ENCODE measurements around the gene PHC3.
A peak's percentile ranks its signal among the peaks of the same experiment; 100 is the strongest.

The PHC3 gene

DNA sequence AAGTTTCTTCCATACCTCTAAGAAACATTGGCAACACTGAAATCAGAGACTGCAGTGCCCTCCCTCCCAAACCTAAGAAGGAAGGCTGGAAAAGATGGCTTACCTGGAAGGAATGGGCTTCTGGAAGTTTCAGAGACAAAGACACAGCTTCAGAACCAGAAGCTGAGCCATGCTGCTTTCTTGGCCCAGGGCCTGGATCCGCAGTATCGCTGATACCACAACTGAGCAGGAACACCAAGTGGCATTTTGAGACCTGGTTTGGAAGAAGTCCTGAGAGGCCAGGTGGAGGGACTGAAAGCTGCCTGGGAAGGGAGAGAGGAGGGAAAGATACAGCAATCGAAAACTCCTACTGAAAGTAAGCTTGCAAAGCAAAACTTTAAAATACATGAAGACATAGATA, 124.0 kb downstream of the PHC3 start:
- H3K27me3 ChIP-seq (ENCODE audit: insufficient read depth, low read depth, severe bottlenecking) = no peaks in the 10 kb centered on the region
- TF ChIP-seq, protein P1, sequence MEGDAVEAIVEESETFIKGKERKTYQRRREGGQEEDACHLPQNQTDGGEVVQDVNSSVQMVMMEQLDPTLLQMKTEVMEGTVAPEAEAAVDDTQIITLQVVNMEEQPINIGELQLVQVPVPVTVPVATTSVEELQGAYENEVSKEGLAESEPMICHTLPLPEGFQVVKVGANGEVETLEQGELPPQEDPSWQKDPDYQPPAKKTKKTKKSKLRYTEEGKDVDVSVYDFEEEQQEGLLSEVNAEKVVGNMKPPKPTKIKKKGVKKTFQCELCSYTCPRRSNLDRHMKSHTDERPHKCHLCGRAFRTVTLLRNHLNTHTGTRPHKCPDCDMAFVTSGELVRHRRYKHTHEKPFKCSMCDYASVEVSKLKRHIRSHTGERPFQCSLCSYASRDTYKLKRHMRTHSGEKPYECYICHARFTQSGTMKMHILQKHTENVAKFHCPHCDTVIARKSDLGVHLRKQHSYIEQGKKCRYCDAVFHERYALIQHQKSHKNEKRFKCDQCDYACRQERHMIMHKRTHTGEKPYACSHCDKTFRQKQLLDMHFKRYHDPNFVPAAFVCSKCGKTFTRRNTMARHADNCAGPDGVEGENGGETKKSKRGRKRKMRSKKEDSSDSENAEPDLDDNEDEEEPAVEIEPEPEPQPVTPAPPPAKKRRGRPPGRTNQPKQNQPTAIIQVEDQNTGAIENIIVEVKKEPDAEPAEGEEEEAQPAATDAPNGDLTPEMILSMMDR (IDR thresholded peaks at IDR 0.05; ENCODE audit: low read depth, low read length) = no peak
- H3K36me3 ChIP-seq = no peaks in the 10 kb centered on the region
- H3K27ac ChIP-seq = no peak overlapping the region
- DNase-seq = no peak
- H3K9me3 ChIP-seq (ENCODE audit: severe bottlenecking) = no peaks in the 10 kb centered on the region
- H3K4me3 ChIP-seq (ENCODE audit: low read depth, low read length) = no peak overlapping the region

DNA sequence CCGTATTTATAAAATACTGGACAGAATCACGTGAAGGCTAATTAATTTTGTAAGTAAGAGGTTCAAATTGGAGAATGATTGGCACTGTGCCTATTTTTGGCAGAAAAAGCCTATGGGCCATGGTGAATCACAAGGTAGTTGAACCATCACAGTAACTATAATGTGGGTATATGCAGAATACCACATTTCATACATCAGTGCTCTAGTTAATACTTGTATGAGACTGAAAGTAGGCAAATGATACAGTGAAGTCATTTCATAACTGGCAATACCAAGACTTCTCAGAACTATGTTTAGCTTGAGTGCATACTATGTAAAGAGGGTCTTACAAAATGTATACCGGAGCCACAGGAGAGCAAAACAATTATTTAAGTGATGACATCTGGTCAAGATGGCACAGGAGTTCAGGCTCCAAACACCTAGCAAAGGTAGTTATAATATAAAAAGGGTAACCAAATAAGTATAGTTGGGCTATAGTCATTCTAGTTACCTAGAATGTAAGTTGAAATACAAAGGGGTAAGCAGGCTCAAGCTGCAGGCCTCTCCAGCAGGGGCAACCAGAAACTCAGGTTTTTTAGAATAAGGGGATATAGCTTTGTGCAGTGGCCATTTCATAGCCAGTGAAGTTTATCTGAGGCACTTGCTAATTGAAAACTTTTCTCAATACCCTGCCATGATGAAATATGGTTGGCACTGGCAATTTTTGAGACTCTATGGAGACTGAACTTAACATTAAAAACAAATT, 124.7 kb downstream of the PHC3 start:
- Histone ChIP-seq H3K4me3 (ENCODE audit: low read depth, low read length) (no peak overlapping the region), H3K27me3 (ENCODE audit: insufficient read depth, low read depth, severe bottlenecking) (no peaks in the 10 kb centered on the region), H3K9me3 (ENCODE audit: severe bottlenecking) (no peaks in the 10 kb centered on the region), H3K27ac (no peak overlapping the region), H3K36me3 (no peaks in the 10 kb centered on the region)
- no peak for DNase-seq
- TF ChIP-seq, protein P1 (IDR thresholded peaks at IDR 0.05; ENCODE audit: low read depth, low read length) = no peak

DNA sequence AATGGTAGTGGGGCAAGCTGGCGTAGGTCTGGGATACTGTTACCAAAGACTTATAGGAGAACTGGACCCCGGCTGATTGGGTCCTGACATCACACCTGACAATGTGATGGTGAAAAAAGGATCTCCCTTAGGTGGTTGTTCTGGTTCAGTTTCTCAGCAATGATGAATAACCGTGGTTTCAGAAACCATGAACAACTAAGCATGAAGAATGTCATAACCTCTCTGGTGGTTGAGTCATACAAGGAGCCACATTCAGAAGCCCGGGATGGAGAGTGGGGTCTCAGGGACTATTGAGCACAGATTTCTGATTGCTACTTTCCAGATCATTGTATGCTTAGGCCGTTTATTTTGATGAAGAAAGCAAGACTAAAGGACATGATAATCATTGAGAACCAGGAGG, 126.3 kb downstream of the PHC3 start:
- Histone ChIP-seq H3K36me3 (no peaks in the 10 kb centered on the region), H3K9me3 (ENCODE audit: severe bottlenecking) (no peaks in the 10 kb centered on the region), H3K4me3 (ENCODE audit: low read depth, low read length) (no peak overlapping the region), H3K27ac (no peak overlapping the region), H3K27me3 (ENCODE audit: insufficient read depth, low read depth, severe bottlenecking) (no peaks in the 10 kb centered on the region)
- TF ChIP-seq, protein P1 (IDR thresholded peaks at IDR 0.05; ENCODE audit: low read depth, low read length) = no peak
- DNase-seq = no peak

DNA sequence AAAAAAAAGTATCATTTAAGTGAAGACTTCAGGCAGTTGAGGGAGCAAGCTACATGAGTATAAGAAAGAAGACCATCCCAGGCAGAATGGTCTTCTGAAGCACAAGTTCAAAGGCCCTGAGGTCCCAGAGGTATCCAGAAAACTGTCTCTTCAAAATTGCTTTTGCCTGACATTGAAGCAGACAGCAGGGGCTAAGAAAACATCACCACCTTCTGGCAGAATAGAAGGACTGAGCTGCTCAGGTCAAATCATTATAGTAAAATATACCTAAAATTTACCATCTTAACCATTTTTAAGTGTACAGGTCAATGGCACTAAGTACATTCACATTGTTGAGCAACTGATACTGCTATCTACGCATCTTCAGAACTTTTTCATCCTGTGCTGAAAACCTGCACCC, 127.3 kb downstream of the PHC3 start:
- no peak for DNase-seq
- H3K36me3 ChIP-seq = no peaks in the 10 kb centered on the region
- H3K4me3 ChIP-seq (ENCODE audit: low read depth, low read length) = no peak overlapping the region
- TF ChIP-seq, protein P1 (IDR thresholded peaks at IDR 0.05; ENCODE audit: low read depth, low read length) = peak; percentile 28
- no peaks in the 10 kb centered on the region for H3K27me3 ChIP-seq (ENCODE audit: insufficient read depth, low read depth, severe bottlenecking)
- H3K9me3 ChIP-seq (ENCODE audit: severe bottlenecking) = no peaks in the 10 kb centered on the region
- H3K27ac ChIP-seq = no peak overlapping the region

DNA sequence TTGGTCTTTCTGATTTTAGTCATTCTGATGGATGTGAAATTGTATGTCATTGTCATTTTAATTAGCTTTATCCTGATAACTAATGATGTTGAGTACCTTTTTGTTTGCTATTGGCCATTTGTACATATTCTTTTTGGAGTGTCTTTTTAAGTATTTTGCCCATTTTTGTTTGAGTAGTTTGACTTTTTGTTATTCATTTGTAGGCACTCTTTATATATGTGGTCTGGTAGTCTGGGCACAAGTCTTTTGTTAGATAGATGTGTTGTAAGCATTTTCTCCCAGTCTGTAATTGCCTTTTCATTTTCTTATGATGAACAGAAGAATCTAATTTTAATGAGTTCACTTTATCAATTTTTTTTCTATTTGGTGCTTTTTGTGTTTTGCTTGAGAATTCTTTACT, 129.1 kb downstream of the PHC3 start:
- Histone ChIP-seq H3K27me3 (ENCODE audit: insufficient read depth, low read depth, severe bottlenecking) (no peaks in the 10 kb centered on the region), H3K27ac (no peak overlapping the region), H3K9me3 (ENCODE audit: severe bottlenecking) (no peaks in the 10 kb centered on the region), H3K36me3 (no peaks in the 10 kb centered on the region), H3K4me3 (ENCODE audit: low read depth, low read length) (no peak overlapping the region)
- TF ChIP-seq, protein P1 (IDR thresholded peaks at IDR 0.05; ENCODE audit: low read depth, low read length) = no peak
- DNase-seq = no peak

DNA sequence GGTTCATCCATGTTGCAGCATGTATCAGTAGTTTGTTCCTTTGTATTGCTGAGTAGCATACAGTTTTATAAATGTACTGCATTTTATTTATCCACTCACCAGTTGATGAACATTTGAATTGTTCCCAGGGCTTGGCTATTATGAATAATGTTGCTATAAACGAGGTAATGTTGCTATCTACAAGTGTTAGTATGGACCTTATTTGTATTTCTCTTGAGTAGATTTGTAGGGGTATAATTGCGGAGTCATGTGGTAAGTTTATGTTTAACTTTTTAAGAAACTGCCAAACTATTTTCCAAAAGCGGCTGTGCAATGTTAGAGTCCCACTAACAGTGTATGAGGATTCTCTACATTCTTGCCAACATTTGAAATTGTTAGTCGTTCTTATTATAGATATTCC, 130.8 kb downstream of the PHC3 start:
- Histone ChIP-seq H3K9me3 (ENCODE audit: severe bottlenecking) (no peaks in the 10 kb centered on the region), H3K27ac (no peak overlapping the region), H3K36me3 (no peaks in the 10 kb centered on the region), H3K4me3 (ENCODE audit: low read depth, low read length) (no peak overlapping the region), H3K27me3 (ENCODE audit: insufficient read depth, low read depth, severe bottlenecking) (no peaks in the 10 kb centered on the region)
- DNase-seq = no peak
- TF ChIP-seq, protein P1 (IDR thresholded peaks at IDR 0.05; ENCODE audit: low read depth, low read length) = no peak

Measured in WERI-Rb-1 (cell line).